Measurements from ENCODE around the gene NCOA3.

Gene NCOA3

DNA sequence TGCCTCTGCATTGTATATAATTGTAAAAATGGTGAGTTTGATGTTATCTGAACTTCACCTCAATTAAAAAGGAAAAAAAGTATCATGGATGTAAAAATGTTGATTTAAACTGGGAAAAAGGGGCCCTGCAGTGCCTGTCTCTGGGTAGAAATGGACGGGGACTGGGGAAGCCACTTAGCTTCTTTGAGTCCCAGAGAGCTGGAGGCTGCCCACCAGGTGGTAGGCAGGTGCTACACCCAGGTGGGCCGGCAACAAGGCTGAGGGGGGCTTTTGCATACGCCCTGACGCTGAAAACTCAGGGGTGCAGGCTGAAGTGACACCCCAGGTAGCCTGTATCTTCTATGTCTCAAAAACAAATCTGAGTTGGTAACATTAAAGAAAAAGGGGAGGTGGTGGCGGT is 165.4 kb downstream of the NCOA3 start:
- no peak for DNase-seq (ENCODE audit: low read depth)

DNA sequence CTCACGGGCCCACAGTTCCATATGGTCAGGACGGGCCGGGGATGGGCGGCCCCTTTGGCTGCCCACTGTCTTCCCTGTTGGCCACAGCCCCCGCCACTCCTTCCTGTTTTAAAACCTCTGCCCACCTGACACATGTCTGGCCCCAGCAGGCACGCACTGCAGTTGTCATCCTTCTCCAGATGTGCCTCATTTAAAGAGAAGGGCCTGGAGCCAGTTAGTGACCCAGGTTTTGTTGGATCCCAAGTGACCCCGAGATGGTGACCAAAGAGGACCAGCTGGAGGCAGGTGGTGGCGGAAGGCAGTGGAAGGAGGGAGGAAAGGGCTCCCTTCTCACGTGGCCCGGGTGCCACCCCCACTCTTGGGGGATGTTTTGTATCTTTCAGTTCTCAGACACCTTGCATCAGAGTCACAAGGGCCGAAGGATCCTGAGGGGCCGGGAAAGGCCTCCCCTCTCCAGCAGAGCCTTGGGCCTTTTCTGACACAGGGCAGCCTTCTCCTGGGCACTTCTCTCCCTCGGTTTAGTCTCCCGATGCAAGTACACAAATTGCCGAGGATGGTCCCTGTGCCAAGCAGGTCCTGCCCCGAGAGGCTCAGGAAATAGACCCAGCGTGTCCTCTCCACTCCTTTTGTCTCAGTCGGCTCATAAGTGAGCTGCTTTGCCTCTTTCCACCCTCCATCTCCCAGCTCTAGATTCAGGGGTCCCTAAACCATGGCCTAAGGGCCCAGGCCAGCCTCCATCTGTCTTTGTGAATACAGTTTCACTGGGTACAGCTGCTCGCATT is 166.0 kb downstream of the NCOA3 start:
- DNase-seq (ENCODE audit: low read depth), result no peak

DNA sequence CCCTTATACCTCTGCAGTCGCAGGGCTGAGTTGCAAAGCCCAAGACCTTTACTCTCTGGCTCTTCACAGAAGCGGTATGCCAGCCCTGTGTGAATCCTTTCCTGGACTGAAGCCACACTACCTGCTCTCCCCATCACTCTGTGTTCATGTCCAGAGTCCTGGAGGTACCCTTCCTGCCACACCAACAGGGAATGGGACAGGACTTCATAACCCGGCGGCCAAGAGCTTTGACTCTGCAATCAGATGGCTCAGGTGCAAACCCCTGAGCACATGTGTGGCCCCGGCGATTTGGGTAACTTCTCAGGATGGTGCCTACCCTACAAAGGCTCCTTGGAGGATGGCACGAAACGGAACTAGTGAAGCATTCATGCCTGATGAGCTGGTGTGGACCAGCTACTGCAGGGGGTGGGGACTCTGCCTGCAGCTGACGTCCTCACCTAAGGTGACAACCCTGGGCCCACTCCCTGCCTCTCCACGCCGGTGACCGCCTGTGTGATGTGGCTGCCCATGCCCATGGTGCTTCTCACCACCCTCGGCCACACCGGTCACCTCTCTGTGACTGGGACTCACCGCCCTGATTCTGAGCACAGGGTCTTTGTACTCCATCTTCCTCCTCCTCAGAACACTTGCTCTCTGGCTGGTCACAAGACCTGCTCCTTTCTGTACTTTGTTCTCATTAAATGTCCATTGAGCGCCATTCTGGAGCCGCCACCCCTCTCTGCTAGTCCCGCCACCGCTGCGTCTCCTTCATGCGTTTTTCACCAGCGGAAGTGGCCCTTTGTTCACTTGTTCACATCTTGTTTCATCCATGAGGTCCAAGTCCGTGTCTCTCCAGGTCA is 166.8 kb downstream of the NCOA3 start:
- DNase-seq (ENCODE audit: low read depth), result no peak

DNA sequence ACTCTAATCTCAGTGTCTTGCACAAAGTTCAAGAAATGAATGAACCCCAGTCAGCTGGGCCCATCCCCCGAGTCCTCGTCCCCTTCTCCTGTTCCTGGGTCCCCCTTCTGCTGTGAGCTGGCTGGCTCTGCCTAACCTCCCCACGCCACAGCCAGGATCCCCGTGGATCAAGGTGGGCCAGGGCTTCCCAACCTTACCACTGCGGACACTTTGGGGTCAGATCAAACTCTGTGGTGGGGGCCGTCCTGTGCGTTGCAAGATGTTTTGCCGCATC is 167.4 kb downstream of the NCOA3 start:
- DNase-seq (ENCODE audit: low read depth), result no peak

DNA sequence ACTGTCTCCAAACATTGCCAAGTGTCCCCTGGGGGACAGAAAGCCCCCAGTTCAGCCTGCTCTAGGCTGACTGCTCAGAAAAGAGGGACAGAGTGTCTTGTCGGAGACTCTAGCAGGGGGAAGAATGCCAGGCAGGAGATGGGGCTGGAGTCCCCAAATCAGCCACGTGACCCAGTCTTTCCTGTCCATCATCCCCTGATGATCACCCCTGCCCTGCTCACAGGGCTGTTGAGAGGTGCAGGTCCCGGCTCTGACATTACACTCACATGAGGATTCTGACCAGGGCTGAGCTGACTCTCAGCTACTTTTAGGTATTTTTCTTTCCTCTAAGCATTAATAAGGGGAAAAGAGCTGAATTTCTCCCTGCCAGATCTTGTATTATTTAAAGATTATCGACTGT is 167.8 kb downstream of the NCOA3 start:
- DNase-seq (ENCODE audit: low read depth), result no peak

DNA sequence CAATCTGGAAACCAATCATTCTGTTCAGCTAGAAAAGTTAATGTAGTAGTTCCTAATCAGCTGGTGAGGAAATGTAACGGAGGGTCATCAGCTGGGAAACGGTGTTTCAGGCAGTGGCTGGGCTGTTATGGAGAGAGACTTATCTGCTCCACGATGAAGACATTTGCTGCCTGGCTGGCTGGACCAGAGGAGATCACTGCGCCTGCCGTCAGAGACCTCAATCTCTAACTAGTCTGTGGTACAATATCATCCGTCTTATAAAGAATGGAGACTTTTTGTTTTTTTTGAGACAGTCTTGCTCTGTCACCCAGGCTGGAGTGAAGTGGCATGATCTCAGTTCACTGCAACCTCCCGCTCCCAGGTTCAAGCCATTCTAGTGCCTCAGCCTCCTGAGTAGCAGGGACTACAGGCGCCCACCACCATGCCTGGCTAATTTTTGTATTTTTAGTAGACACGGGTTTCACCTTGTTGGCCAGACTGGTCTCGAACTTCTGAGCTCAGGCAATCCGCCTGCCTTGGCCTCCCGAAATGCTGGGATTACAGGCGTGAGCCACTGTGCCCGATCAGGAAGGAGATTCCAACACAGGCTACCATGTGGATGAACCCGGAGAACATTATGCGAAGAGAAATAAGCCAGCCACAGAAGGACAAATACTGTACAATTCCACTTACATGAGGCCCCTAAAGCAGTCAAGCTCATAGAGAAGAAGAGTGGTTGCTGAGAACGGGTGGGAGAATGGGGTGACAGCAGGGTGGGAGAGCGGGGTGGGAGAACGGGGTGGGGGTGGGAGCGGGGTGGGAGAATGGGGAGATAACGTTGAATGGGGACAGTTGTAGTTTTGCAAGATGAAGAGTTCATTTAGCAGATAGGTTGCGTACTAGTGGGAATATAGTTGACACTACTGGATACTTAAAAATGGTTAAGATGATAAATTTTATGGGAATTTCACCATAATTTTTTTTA is 168.5 kb downstream of the NCOA3 start:
- no peak for DNase-seq (ENCODE audit: low read depth)

DNA sequence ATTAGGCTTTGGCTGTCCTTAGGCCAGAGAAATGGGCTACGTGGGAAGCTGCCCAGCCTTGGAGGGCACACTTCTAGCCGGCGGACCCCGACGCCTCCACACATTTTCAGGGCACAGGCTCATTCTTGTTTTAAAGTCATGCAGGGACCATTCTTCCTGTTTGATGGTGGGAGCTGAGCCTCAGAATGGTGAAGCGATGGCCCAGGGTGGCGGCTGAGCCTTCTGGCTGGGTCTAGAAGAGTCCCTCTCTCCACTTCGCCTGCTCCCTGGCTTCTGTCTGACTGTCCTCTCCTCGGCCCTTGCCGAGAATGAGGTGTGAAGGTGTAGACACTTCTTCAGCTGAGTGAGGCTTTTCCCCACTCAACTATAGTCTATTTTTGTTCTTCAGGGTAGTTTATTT is 169.2 kb downstream of the NCOA3 start:
- no peak for DNase-seq (ENCODE audit: low read depth)

DNA sequence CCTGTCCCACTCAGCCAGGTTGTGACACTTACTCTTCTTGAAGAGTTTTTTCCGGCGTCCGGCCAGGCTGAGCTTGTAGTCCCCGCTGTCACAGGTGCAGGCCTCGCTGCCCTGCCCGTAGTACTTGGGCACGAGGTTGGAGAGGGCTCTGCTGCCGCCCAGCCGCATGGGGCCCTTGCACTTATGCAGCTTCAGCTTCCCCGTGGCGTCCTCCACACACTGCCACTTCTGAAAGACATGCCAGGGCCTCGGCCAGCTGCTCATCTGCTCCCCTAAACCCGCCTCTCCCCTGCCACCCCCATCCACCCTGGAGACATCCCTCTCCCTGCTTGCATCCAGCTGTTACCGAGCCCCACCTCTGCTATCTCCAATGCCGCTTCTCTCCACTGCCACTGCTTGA is 170.5 kb downstream of the NCOA3 start:
- DNase-seq (ENCODE audit: low read depth), result no peak

DNA sequence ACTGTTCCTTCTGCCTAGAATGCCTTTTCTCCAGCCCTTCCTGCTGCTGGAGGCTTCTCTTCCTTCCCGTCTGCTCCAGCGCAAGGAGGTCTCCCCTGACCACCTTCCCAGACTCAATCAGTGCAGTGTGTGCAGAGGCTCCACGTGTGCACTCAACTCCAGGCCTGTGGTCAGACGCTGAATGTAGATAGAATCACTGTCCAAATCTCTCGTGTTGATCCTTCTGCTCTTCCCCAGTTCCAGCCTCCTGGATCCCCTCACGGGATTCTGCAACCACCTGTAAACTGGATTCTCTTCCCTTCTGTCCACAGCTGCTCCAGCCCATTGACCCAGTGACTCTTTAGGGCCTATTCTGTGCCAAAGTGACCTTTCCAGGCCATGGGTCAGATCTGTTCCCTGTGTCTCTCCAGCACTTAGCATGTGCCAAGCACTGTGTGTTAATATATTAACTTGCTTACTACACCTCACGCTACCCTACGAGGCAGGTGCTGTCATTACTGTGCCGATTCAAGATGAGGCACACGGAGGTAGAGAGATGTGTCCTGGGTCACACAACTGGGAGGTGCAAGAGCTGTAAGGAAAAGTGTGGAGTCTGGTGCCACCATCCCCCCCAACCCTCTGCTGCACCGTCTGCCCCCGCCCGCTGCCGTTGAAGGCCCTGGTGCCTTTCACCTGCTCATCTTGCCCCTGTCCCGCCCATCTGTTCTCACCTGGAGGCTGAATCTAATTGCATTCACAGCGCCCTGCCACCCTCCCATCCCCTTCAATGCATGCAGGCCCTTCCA is 171.4 kb downstream of the NCOA3 start:
- DNase-seq (ENCODE audit: low read depth), result no peak

DNA sequence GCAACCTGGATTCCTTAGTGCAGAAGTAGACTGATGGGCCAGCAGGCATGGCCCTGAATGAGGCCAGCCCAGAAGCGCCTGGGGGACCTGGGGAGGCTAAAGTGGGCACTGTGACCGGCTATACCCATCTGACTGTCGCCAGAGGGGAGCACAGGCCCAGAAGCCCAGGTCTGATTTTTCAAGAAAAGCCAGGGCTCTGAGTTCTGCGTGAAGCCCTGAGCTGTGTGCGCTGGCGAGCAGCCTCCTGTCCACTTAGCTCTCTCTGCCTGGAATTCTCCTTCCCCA is 171.9 kb downstream of the NCOA3 start:
- no peak for DNase-seq (ENCODE audit: low read depth)

DNA sequence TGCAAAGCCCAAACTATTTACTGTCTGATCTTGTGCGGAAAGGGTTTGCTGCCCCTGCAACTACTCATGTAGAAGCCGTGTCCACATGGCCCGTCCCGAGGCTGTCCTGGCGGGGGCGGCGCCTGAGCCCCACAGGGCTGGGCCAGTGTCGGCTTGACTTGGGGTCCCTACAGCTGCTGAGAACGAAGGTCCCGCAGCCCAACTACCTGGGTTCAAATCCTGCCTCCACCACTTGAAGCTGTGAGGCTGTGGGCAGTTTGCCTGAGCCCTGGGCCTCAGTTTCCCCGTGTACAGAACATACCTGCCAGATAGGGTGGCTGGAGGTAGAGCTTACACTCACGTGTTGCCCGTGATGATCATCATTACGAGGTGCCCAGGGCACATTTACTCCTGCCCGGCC is 172.5 kb downstream of the NCOA3 start:
- DNase-seq (ENCODE audit: low read depth), result no peak

DNA sequence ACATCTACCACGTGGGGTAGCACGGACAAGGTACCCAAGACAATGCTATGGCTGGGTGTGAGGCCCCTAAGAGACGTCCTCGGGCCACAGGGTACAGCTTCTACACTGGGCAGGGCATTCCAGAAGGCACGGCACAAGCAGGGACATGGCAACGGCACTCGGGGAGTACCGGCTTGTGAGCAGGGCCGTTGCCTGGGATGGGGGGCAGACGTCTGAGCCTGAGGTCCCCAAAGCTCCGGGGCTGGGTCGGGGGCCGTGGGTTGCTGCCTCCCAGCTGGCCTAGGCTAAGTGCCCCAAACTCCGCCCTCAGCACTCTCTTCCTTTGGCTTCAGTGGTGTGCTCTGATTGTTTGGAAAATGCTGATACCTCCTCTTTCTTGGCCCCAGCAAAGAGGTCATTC is 173.0 kb downstream of the NCOA3 start:
- DNase-seq (ENCODE audit: low read depth), result no peak

DNA sequence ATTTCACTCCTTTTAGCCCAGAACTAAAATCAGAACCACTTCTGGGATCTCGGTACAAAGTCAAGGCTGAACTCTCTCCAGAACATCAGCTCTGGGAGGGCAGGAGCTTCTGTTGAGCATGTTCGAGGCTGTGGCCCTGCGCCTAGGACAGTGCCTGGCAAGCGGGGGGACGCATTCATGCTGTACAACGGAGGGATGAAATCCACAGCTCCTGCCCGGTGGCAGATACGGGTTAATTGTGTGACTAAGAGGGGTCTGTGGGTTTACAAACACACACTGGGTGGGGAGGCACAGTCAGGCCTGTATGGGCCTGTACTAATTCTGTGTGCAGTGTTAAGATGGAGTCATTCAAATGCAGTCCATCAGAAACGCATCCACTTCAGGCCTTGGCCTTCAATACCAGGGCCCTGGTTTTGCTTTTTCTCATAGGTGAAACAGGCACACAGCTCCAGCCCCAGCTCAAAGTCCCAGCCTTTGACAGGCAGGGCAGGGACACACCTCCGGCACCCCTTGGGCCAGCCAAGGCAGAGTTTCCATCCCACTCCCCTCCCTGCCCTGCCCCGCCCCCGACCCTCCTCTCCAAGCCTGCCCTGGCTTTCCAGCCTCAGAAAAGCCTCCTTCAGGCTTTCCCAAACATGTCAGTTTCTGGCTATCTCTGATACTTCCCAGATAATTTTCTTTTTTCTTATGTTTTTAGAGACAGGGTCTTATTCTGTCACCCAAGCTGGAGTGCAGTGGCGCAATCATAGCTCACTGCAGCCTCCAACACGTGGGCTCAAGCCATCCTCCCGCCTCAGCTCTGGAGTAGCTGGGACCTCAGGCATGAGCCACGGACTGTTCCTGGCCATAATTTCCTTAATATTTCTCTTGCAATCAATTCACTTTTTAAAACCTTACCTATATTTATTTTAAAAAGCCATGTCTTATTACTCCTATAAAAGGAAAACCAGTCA is 173.8 kb downstream of the NCOA3 start:
- no peak for DNase-seq (ENCODE audit: low read depth)

DNA sequence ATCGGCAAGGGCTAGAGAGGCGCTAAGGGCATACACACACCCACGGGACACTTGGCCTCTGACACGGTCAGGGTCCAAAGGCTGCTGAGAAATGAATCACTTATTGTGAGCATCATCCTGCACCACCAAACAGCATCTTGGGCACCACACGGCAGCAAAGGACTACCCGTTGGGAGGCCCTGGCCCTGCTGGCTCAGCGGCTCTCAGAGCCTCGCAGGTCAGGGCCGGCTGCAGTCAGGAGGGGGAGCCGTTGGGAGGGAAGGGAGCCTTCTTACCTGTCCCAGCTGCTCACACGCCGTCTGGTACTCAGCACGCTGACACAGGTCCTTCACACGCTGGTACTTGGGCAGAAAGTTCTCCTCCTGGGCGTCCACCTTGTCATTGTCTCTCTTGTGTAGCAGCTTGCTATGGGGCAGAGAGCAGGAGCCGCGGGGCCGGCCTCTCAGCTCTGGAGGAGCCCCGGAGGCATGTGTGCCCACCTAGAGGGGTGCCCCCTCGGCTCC is 174.6 kb downstream of the NCOA3 start:
- no peak for DNase-seq (ENCODE audit: low read depth)

DNA sequence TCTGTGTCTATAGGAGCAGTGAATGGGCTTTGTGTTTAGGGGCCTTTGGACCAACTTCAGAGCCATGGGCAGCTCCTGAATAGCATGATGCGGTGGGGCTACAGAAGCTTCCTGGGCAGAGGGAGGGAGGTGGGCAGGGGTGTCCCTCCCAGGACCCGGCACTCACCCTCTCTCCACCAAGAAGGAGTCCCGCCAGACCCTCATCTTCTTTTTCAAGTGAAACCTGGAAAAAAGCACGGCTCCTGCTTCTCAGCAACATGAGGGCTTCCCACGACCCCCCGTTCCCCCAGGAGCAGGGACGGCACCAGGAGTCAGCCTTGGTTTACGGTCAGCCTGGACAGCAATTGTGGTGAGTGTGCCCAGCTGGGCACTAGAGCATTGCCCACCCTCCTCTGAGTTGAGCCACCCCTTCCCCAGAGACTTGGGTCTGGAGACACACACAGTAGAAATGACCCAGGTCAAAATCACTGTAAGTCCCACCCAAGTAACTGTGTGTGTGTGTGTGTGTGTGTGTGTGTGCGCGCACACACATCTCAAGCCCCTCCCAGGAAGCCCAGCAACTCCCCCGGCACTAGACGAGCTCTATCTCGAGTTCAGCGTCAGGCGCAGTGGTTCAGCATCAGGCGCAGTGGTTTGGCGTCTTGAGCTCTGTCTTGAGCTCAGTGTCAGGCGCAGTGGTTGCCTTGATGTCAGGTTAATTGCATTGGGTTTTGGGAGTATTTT is 175.4 kb downstream of the NCOA3 start:
- no peak for DNase-seq (ENCODE audit: low read depth)

DNA sequence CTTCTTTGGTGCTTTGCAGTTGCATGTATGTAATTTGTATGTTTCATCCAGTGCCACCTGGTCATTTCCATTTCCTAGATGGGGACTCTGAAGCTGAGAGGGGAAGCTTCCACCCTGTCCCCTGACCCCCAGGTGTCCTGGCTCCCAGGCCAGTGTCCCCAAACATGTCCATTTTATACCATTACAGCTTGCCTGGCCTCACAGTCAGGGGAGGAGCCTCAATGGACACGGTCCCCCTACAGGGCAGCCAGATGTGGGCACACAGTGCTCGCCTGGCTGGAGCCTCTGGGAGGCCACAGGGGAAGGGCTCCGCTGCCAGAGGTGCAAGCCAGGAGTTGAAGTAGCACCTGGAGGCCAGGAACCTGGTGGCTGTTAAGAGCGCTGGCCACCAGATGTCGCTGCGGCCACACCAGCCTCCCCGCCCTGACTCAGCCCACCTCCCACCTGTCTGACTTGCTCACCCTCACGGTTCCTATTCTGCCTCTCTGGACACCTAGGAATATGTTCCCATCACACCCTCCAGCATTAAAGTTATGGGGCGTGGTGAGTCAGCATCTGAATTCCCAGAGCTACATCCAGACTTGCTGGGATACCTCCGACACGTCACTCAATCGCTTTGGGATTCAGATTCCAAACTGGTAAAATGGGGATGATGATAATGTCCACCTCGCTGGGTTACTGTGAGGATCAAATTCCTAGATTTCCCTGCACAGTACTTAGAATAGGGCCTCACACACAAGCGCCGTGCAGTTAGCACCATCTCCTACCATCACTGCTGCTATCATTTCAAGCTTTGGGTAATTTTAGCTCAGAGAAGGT is 176.2 kb downstream of the NCOA3 start:
- no peak for DNase-seq (ENCODE audit: low read depth)

DNA sequence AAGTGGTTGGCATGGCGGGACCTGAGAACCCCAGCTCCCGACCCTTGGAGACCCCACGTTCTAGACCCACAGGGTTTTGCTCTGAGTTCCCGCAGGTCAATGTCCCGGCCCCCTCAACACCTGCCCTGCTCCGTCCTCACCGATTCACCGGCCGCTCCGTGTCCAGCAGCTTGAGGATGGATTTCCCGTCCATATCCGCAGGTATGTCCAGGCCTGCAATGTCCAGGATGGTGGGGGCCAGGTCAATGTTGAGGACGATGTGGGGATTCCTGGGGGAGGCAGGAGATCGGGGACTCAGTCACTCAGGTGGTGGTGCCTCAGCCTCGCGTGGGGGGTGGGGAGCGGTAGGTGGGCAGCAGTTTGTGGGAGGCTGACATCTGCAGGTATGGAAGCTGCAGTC is 176.8 kb downstream of the NCOA3 start:
- DNase-seq (ENCODE audit: low read depth), result no peak

DNA sequence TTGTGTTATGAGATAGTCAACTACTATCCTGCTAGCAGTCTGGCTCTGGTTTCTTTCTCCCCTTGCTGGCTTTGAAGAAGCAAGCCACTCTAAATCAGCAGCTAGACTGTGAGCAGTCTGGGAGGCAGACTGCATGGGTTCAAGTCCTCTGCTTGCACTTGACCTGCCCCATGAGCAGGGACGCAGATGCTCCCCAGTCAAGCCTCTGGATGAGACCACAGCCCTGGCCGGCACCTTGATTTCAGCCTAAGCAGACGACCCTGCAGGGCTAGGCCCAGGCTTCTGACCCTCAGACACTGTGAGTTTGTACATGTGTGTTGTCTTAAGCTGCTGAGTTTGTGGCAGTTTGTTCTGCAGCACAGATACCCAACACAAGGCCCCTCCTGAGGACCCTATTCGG is 177.8 kb downstream of the NCOA3 start:
- no peak for DNase-seq (ENCODE audit: low read depth)

Measured in fibroblast of the conjunctiva (primary cell).